Head of caudate nucleus (tissue), 42 donors: Measurements from ENCODE around the gene ACAA2.

Source experiments
- DNase-seq, 42 donors: peaks; one replicate each; pipeline versions ENCODE4 v3.0.0 to v3.0.0-alpha.2; 2020 to 2021; ENCODE audit warnings: mixed read lengths in 7 of 42
- intact Hi-C: fragments of 100-400 bp; cut with DNase I; formaldehyde crosslinking; loops from one replicate; pipeline ENCODE4 v1.15.0; 2022

The ACAA2 gene

DNA sequence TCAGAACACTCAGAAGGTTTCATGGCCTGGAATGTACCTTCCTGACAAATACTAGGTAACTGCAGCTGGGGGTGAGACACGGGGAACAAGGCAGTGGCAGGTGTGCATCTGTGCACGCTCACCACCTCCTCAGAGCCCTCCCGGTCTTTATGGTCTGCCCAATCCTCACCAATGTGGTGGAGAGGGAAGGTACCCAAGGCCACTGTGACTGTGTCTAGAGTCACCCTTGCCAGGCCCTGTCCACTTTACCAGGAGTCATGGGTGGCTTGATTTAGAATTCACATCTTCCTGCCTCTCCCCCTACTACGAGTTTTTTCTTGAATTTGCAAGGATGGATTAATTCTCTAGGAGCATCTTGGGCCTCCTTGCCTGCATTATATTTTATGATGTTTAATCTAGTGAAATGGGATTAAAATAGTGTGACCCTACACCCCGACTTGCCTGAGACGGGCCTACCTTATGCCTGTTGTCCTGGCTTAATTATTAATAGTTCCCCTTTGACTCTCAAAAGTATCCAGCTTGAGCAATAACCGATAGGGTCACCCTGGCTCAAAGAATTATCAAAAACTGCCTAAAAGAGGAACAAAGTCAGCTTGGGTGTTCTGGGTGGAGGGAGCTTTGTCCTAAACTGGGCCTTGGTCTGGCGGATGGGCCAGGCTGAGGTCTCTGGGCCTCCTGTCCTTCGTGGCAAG lies 56.5 kb downstream of the ACAA2 start:
- peak in 2 of 42 donors; percentile 14 to 29 for DNase-seq
- intact Hi-C loops, result no loop called here

DNA sequence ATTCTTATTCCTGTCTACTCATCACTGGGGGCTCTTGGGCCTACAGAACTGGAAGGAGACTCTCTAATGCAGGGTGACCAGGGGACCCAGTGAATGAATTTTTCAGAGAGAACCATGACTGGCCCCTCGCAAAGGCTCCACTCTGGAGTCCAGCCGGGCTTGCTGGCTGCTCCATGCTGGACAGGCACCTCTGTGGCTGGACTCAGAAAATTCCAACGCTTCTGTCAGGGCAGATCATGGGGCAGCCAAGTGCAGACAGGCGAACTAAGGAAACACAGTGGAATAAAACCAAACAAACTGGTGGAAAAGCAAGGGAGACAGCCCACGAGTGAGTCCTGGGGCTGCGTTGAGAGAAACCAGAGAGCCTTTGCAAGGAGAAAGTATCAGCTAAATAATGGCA lies 57.2 kb downstream of the ACAA2 start:
- intact Hi-C loops, result no loop called here
- peak in 2 of 42 donors; percentile 26 to 33 for DNase-seq

DNA sequence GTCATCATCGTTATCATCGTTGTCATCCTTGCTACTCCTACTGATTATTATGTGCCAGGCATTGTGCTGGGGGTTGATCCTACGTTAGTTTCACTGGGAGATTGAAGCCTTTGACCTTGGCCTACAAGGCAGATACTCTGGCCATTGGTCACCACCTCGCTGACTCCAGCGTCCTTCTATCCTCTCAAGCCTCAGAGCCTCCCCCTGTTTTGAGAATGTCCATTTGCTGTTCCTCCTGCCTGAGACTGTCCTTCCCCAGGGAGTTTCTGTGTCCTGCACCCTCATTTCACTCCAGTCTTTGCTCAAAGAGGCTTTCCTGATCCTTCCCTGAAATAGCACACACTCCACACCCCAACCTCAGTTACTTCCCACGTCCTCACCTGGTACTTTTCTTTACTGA lies 57.8 kb downstream of the ACAA2 start:
- intact Hi-C loops, result no loop called here
- peak in 1 of 42 donors; percentile 27 for DNase-seq

DNA sequence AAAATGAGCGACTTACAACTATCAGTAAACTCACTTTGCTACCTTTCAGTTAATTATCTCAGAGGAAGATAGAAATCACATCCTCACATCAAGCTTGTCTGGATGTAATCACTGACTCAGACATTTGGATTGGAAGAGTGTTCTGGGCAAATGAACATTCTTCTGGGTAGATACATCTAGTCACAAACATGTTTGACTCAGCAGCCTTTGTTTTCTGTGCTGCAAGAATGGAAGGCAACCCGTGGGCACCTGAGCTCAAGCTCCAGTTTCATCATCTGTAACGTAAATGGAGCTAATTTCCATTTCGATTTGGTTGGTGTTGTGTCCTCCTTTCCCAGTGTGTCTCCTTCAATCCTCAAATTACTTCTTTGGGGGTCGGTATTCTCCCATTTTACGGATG lies 58.5 kb downstream of the ACAA2 start:
- DNase-seq, result no peak
- intact Hi-C loops, result no loop called here

DNA sequence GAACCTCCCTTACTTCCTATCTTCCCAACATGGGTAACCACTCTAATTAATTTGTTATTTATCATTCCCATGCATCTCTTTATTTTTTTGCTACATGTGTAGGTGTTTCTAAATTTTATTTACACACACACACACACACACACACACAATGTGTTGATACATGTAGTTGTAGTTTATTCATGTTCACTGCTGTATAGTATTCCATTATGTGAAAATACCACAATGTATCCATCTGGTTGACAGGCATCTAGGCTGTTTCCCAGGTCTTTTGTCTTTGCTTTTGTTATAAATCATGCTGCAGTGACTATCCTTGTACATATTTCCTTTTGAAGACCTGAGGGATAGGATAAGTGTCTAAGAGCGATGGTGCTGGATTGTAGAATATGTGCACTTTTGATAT lies 59.7 kb downstream of the ACAA2 start:
- DNase-seq, result no peak
- intact Hi-C loops, result no loop called here

DNA sequence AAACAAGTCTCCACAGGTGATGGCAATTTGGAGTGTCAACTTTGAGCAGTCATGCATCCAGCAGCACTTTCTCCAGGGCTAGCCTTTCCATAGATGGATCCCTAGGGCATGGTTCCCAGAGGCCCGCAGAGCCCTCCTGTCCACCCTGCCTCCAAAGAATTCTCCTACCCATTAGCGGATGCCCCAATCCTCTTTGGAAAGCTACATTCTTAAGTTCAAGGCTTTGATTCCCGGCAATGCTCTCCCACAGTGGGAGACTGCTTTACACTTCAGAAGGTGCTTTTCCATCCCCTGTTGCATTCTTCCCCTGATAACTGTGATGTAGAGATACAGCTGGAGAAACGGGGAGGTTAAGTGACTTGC lies 61.3 kb downstream of the ACAA2 start:
- intact Hi-C loops, result no loop called here
- DNase-seq, result peak in 1 of 42 donors; percentile 4

DNA sequence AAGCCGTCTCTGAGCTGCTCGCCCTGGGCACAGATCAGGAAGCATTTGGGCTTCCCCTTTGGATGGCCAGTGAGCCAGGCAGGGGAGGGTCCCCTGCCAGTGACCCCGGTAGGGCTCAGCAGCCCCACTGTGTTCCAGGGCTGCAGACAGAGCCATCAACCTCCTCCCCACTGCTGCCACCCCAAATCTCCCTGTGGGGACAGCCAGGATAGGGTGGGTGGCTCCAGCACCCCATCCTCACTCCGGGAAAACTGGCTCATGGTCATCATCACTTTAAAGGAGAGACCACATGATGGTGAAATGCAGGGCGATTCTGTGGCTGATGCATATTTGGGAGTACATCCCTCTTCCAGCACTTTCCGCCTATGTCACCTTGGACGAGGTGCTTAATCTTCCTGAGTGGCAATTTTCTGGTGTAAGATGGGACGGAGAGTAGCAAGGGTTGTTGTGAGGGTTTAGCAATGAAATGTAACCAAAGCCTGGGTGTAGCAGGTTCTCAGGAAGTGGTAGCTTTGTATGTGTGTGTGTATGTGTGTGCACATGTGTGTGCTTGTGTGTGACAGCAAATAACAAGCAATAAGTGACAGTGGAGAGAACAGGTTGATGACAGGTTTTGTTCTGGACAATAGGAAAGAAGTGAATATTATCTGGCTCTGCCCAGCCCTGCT lies 61.8 kb downstream of the ACAA2 start:
- intact Hi-C loops, result no loop called here
- peak in 1 of 42 donors; percentile 29 for DNase-seq

DNA sequence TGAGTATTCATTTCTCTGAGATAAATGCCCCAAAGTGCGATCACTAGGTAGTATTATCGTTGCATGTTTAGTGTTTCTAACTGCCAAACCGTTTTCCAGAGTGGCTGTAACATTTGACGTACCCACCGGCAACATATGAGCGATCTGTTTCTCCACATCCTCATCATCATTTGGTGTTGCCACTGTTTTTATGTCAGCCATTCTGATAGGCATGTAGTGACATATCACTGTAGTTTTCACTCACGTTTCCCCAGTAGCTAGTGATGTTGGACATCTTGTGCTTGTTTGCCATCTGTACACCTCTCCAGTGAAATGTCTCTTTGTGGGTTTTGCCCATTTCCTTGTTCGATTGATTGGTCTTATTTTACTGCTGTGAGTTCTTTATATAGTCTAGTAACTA lies 63.8 kb downstream of the ACAA2 start:
- DNase-seq, result peak in 1 of 42 donors; percentile 1
- intact Hi-C loops, result no loop called here

DNA sequence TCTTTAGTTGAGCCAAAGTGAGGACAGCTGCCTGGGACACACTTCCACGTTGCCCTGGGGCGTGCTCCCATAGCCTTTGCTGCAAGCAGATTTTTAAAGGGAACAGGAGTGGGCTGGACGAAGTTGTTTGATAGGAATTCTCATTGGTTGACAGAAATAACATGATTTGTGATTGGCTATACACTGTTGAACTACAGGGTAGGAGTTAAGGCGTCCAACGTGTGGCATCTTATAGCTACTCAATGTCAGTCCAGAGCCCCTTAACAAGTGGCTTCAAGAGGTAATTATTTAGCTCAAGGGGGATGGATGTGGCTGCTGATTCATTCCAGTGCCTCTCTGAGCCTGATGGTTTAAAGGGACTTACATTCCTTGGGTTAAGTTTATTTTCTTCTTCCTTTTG lies 65.5 kb downstream of the ACAA2 start:
- intact Hi-C loops, result no loop called here

DNA sequence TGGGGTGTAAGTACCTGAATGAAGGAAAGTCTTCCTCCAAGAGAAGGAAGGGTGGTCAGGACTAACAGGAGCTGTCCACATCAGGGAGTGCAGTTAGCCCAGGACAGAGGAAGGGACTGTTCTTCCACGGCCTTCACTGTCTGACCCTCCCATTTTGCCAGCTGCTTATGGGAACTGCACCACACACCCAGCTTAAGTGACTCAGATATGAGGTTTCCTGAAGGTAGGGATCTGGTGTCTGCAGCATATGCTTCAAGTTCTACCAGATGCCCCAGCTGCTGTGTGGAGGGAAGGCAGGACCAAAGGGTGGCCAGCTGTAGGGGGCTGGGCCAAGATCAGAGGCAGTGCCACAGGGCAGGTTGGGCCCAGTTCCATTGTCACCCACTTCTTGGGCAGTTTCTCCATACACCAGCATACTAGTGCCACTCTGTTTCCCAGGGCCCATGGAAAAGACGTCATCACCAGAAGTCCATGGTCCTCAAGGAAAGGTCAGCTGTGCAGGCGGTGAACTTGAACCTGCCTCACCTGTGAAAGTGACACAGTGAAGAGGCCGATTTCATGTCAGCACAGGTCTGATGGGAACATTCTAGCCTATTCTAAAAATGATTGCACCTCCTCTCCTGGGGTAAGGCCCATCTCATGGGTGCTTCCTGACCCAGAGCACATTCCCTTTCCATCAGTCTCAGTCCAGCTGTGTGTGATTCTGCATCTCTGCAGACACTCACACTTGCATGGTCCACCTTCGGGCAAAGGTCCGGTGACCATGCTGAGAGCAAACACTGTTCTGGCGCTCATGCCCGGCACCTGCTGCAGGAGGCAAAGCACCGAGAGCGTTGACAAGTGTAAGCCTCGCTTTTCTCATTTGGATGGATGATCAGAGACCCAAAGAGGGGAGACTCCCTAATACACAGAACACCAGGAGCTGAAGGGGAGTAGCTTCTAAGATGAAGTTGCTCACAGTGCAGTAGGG lies 68.0 kb downstream of the ACAA2 start:
- no peak for DNase-seq
- intact Hi-C loops, result no loop called here

More for the DNA sequence above, 65.5 kb downstream of the ACAA2 start:
- peak in 1 of 42 donors; percentile 30 for DNase-seq

DNA sequence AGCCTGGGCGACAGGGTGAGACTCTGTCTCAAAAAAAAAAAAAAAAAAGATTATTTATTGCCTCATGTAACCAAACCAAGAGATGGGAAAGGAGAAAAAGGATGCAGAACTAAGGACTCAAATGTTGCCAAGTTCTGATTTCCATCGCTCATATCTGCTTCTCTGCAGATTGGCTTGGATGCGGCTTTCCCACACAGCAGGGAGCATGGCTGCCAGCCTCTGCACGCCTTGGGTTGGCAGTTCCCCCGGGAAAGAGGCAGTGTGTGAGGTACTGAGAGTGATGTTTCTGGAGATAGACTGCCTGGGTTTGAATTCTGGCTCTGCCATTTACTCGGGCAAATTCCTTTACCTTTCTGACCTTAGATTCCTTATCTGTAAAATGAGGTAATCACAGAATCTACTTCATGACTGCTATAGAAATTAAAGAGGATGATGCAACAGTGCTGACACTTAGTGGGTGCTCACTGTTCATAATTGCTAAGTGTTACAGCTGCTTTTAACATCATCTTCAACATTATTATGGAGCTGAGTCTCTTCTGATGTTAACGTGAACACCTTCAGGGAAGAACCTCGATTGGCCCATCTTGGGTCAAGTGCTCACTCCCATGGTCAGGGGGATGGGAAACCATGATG lies 68.8 kb downstream of the ACAA2 start:
- DNase-seq, result no peak
- intact Hi-C loops, result no loop called here

DNA sequence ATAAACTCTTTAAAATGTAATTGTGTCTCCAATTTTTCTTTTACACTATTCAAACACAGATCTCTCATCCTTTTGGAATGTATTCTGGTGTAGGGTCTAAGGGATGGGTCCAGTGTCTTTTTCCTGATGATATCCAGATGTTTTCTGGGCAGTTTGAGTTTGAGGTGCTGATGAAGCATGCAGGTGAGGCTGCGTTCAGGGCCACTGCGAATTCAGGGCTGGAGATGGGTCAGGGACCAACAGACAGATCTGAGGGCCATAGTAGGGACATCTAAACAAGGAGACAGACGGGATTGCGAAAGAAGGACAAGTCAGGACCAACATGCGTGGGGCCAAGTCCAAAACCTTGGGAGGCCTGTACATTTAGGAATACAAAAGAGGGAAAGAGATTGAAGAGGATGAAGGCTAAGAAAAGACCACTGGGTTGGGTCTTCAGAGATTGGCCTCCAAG lies 70.2 kb downstream of the ACAA2 start:
- peak in 1 of 42 donors; percentile 11 for DNase-seq

DNA sequence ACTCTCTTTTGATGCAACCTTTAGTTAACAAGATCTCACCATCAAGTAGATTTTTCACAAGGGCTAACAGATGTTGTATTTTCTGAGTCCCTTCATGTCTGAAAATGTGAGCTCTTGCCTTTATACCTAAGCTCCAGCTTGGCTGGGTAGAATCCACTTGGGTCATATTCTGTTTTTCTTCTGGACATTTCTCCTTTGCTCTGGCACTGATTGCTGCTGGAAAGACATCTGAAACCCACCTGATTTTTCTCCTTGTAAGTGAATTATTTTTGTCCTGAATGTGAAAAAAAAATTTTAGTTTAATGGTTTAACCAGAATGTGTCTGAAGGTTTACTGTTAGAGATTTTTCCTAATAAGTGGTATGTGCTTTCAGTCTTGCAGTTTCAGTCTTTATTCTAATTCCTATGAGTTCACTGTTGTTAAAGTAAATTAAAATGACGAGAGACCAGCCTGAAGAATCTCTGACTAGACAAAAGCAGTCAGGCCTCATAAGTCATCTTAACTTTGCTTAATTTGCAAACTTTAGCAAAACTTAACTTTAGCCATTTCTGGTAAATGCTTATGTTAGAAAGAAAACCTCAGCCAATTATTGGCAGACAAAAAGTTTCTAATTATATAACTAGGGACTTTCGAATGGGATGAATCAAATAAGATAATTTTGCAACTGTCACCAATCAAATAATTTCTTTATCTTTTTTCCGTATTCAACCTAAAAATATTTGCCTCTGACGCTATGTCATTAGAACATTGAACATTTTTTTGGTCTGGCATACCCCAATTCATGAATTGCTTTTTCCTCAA lies 70.8 kb downstream of the ACAA2 start:
- intact Hi-C loops, result no loop called here
- peak in 1 of 42 donors; percentile 2 for DNase-seq

More for the DNA sequence above, 70.2 kb downstream of the ACAA2 start:
- intact Hi-C loops, result no loop called here

DNA sequence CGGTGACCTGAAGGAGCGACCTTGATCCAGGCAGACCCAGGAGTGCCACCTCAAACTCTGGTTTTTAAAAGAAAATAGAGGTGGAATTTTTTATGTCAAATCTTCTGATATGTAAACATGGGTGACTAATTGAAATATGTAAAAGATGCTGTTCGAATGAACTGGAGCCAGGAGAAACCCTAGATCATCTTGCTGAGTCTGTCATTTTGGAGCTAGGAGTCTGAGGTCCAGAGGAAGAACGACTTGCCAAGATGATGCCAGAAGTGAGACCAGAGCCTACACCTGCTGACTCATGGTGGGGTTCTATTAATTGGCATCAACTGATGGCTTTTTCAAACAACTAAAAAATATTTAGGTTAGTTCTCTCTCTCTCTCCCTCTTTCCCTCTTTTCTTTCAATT lies 74.1 kb downstream of the ACAA2 start:
- intact Hi-C loops, result no loop called here
- DNase-seq, result peak in 2 of 42 donors; percentile 1 to 27

DNA sequence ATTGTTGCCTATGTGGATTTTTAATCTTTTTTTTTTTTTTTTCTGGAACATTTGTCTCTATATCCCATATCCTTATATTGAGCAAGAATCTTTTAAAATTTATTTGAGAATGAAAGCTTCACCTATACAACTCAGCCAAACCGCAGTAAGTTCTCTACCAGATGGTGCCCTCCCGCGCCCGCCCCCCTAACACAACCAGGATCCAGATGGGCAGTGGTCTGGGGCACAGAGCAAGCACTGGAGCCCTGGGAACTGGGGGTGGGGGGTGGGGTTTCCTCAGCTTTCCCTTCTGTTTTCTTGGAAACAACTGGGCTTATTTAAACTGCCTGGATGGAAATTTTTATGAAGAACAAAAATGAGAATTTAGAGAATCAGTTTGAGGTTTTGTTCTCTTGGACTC lies 74.6 kb downstream of the ACAA2 start:
- DNase-seq, result peak in 2 of 42 donors; percentile 1 to 13
- intact Hi-C loops, result no loop called here

DNA sequence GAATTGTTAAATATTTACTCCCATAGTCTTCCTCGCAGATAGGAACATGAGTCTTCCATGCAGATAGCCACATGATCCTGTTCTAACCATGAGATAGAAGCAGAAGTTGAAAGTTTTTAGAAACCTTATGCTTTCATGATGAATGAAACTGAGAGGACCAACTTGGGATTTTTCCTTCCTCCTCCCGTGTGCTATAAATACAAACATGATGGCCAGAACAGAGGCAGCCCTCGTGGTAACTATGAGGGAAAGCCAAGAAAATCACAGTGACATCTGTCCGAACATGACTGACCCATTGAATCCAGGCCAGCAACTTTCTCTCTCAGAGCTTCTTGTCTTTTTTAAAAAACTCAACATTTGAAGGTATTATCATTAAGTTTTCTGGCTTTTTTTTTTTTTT lies 78.5 kb downstream of the ACAA2 start:
- DNase-seq, result peak in 1 of 42 donors; percentile 23
- intact Hi-C loops, result no loop called here

DNA sequence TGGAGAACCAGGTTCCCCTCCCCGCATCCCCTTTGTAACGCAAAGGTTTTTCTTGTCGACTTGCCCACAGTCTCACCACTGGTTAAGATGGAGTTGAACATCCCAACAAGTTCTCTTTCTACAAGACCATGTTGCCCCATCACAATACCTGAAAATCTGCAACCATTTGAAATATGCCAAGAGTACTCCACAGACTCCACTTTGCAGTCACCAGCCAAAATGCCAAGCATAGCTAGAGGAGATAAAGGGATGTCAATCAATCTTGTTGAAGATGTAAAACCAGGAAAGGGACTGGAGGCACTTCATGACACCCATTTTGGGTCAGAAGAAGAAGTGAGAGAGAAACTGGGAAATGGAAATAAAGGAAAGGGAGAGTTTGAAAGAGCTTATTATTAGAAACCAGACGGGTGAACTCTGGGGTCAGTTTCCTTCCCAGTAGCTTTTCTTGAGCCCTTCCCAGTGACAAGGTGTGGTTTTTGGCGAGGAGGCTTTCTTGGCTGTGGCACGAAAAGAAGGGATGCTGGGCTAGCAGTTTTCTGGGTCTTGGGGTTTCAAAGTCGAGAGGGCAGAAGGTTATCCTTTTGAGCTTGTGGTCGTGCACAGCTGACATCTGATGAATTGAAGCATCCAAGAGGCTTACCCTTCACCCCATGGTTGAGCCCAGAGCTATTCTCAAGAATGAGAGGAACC lies 79.3 kb downstream of the ACAA2 start:
- no peak for DNase-seq
- intact Hi-C loops, result no loop called here

DNA sequence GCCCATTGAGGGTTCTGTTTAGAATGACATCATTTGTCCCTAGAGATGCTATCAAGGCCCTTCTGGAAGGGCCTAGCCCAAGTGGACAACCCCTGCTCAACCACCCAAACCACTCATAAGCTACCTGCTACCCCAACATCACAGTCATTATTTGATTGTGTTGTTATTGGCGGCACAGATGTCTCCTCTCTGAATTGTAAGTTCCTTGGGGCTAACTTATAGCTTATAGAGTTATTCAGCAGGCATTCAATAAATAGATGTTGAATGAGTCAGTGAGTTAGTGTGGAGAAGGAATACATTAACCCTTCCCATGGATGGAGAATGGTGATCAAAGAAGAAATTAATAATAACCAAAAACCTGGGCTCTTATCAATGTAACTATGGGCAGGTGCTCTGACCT lies 80.0 kb downstream of the ACAA2 start:
- intact Hi-C loops, result no loop called here
- DNase-seq, result no peak
